Measurements from ENCODE around the gene CNTNAP2. TPM values are rescaled to one million over a fixed set of nuclear protein-coding genes. Genes with fewer than 3 reads are reported as not detected.

Gene CNTNAP2
- total and polyA plus RNA-seq, 2 of the 4 experiments (the other 2 are of a cell fraction) = not detected

GRCh38 chr7:147412782-147413556 is 1296.4 kb downstream of the CNTNAP2 start:
- peak overlapping the region; percentile 80 for H4K91ac ChIP-seq (ENCODE audit: insufficient read depth, low read depth, low read length)
- peak overlapping the region; percentile 89 for H2BK5ac ChIP-seq (ENCODE audit: low read depth, low read length, poor library complexity, severe bottlenecking)
- ChIA-PET POLR2A (ENCODE audit: unreplicated experiment) (no interaction called here), CTCF (no interaction called here)
- peak overlapping the region; percentile 83 for H3K23ac ChIP-seq (ENCODE audit: low read depth, low read length)
- dilution Hi-C loops (cut with HindIII; ENCODE audit: low sequenced_read_pairs, unreplicated experiment) (no loop called here), intact Hi-C loops (cut with micrococcal nuclease) (loop anchor here (10.0 kb wide), 1 partner anchor 1138 kb away; no protein-coding TSS in a partner anchor), in situ Hi-C loops (cut with MboI; ENCODE audit: low sequenced_read_pairs) (no loop called here)
- no peak overlapping the region for H2AFZ ChIP-seq (replicated peaks; ENCODE audit: low read length, poor library complexity)
- peak overlapping the region; percentile 99 for H2BK120ac ChIP-seq (ENCODE audit: low read depth, low read length)
- H3K56ac ChIP-seq (ENCODE audit: extremely low read depth, insufficient read depth, low read length) = peak overlapping the region; percentile 93
- peak overlapping the region; percentile 52 to 87; a peak in 3 of 4 replicates for H4K8ac ChIP-seq (ENCODE audit: low read depth in 2 of 2, low read length in 2 of 2)
- H4K5ac ChIP-seq (ENCODE audit: low read depth, low read length) = peak overlapping the region; percentile 81
- no peaks in the 10 kb centered on the region for H3K27me3 ChIP-seq (ENCODE audit: control insufficient read depth, insufficient read depth, low read length)
- H2AK5ac ChIP-seq (ENCODE audit: low read depth, low read length) = no peak overlapping the region
- H3K9me1 ChIP-seq (ENCODE audit: insufficient read depth, low read length) = peaks cover 9% of the 10 kb centered on the region
- H2BK20ac ChIP-seq (ENCODE audit: low read depth, low read length) = peak overlapping the region; percentile 96
- H3K9ac ChIP-seq (ENCODE audit: low read depth, low read length) = peak overlapping the region; percentile 29; the same call in 1 of the 2 replicates
- H3K14ac ChIP-seq (replicated peaks; ENCODE audit: low read depth, low read length) = peak overlapping the region; percentile 71
- H3K9me3 ChIP-seq (ENCODE audit: control insufficient read depth, insufficient read depth, low read length) = no peaks in the 10 kb centered on the region
- peak overlapping the region; percentile 82; the same call in 1 of the 3 replicates for H2BK15ac ChIP-seq (ENCODE audit: low read depth, low read length)
- peak overlapping the region; percentile 91 for H3K4ac ChIP-seq (ENCODE audit: low read depth, low read length)
- H3K4me3 ChIP-seq (ENCODE audit: insufficient read depth, low read depth, low read length) = peak overlapping the region; percentile 12; the same call in 1 of the 2 replicates
- no peaks in the 10 kb centered on the region for H3K79me1 ChIP-seq (ENCODE audit: low read depth in 1 of 2, low read length in 2 of 2)
- H3K27ac ChIP-seq (ENCODE audit: insufficient read depth, low read length) = peak overlapping the region; percentile 92
- TF ChIP-seq SMC3 (IDR thresholded peaks at IDR 0.05; ENCODE audit: low read depth, low read length) = no peak
- no peak; the same call in 1 of the 2 replicates for TF ChIP-seq MXI1 (IDR thresholded peaks at IDR 0.05; ENCODE audit: borderline replicate concordance, low read depth, low read length)
- TF ChIP-seq POLR2A (IDR thresholded peaks at IDR 0.05; ENCODE audit: low read depth, low read length) = no peak
- no peak for TF ChIP-seq MAFK (IDR thresholded peaks at IDR 0.05; ENCODE audit: low read depth, low read length)
- TF ChIP-seq ELK1 (IDR thresholded peaks at IDR 0.05; ENCODE audit: borderline replicate concordance, low read depth, low read length) = no peak
- no peak for TF ChIP-seq USF2 (IDR thresholded peaks at IDR 0.05; ENCODE audit: low read depth, low read length)
- no peak for TF ChIP-seq CEBPB (IDR thresholded peaks at IDR 0.05; ENCODE audit: low read depth, low read length)
- peak; percentile 60; the same call in 1 of the 2 replicates for TF ChIP-seq BHLHE40 (IDR thresholded peaks at IDR 0.05; ENCODE audit: low read depth, low read length)
- TF ChIP-seq CTCF (conservative IDR thresholded peaks at IDR 0.05; ENCODE audit: low read depth, low read length) = no peak
- TF ChIP-seq NFE2L2 (IDR thresholded peaks at IDR 0.05; ENCODE audit: low read depth, low read length) = peak; percentile 33; the same call in 1 of the 2 replicates
- TF ChIP-seq RFX5 (IDR thresholded peaks at IDR 0.05; ENCODE audit: low read depth, low read length) = no peak
- TF ChIP-seq CHD1 (IDR thresholded peaks at IDR 0.05; ENCODE audit: low read depth, low read length) = no peak
- peak; percentile 31 for TF ChIP-seq RCOR1 (IDR thresholded peaks at IDR 0.05; ENCODE audit: insufficient replicate concordance, low read length)
- no peak for TF ChIP-seq FOS (IDR thresholded peaks at IDR 0.05; ENCODE audit: low read depth, low read length)
- no peak for TF ChIP-seq RAD21 (IDR thresholded peaks at IDR 0.05; ENCODE audit: low read length)
- DNase-seq (peak; percentile 91), ATAC-seq (ENCODE audit: low read depth) (peak; percentile 90)
- BruUV-seq (replicated peaks) = no TSS peak
- H3K18ac ChIP-seq (ENCODE audit: low read depth, low read length) = peak overlapping the region; percentile 96
- no peaks in the 10 kb centered on the region for H4K20me1 ChIP-seq (ENCODE audit: insufficient read depth, low read length)
- H3K4me1 ChIP-seq (ENCODE audit: control insufficient read depth, insufficient read depth, low read length) = peaks cover 21% of the 10 kb centered on the region
- no CpG with 5 or more reads among the region's 8 CpGs for WGBS, 2 experiments (ENCODE audit: extremely low coverage in 2 of 2, insufficient read length in 1 of 2)
- H3K4me2 ChIP-seq (ENCODE audit: low read depth, low read length) = peak overlapping the region; percentile 78
- H2AK9ac ChIP-seq (replicated peaks; ENCODE audit: low read depth, low read length, poor library complexity) = no peak overlapping the region
- no peaks in the 10 kb centered on the region for H3K36me3 ChIP-seq (ENCODE audit: control insufficient read depth, insufficient read depth, low read length)
